HG03354 (cell line): ENCODE measurements around the gene RNASE8.
"Not testable (repeated sequence)": the region's sequence is repeated elsewhere in the genome, so short reads cannot be mapped to it uniquely, and the experiment has no call there.

Experiments used
- ATAC-seq: cut with Tn5 transposase; IDR thresholded peaks from one replicate; pipeline ENCODE4 v1.9.1; 2021; ENCODE audit warnings: mild to moderate bottlenecking; ENCODE audit not compliant: unreplicated experiment, poor library complexity, severe bottlenecking

The RNASE8 gene

DNA sequence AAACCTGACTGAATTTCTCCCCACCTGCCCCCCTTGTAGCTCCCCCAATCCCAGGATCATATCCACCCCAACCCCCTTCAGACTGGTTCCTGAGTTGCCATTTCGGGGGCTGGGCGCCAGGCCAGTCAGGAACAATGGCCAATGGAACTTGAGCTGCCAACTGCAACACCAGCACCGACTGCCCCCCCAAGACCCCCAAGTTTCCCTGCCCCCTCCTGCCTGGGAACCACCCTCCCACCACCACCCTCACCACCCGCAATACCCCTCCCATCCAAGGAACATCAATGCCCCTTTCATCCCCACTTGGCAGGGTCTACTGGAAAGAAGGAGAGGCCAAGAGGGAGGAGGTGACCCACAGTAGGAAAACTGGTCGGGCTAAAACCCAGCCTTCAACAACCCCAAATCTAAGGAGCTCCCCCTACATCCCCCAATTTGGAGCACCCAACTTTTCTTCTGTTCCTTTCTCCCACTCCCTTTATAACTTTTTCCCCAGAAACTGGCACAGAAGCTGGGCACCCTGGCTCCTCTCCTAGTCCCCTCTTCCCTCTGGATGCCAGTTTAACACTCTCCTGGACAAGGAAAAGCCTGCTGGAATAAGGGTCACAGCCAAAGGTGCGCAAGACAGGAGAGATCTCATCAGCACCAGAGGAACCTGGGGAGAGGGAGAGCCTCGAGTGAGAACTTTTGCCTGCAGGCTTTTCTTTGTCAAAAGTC lies 31.2 kb upstream of the RNASE8 start:
- ATAC-seq, result no peak

DNA sequence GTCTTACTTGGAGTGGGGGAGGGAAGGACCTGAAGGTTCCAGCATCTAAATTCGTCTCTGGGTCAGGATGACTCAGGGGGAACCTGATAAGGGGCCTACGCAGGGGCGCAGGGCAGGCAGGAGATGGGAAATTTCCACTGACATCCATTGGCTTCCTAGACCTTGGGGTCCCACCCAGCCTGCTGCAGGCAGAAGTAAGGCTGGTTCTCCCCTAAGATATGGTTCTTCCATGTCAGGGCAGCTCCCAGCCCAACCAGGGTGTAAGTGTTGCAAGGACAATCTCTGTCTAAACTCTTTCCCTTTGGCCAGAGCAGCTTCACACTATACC lies 30.7 kb upstream of the RNASE8 start:
- ATAC-seq, result no peak

DNA sequence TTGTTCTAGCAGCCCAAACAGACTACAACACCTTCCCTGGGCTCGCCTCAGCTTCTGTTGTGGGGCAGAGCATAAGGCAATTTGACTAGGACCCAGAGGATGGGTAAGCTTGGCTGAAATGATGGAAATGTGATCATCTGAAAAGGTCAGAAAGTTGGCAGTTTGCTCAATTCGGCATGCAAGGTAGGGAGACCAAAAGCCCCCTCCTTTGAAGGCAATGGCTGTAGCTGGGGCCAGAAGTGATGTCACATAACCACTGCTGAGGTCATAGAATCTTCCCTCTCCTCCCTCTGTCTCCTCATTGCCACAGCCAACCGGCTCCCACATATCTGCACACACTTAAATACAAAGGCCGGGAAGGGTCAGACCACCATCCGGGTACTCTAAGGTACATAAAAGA lies 27.7 kb upstream of the RNASE8 start, which contains the start of gene TPPP2:
Gene TPPP2 (plus strand): TSS at position 301 of the 400 bp plus-strand sequence. CDS start 365 bp downstream, outside the sequence.
- no peak for ATAC-seq

DNA sequence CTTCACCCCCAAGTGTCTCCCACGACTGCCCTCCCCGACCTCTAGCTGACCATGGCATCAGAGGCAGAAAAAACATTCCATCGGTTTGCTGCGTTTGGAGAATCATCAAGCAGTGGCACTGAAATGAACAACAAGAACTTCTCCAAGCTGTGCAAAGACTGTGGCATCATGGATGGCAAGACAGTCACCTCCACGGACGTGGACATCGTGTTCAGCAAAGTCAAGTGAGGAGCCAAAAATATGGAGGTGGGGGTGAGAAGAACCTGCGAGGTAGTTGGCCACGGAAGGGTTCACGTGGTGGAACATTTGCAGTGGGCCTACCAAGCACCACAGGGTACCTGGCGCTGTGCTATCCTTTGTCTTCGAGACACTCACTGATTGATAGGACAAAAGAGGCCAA lies 27.1 kb upstream of the RNASE8 start:
- ATAC-seq, result no peak

DNA sequence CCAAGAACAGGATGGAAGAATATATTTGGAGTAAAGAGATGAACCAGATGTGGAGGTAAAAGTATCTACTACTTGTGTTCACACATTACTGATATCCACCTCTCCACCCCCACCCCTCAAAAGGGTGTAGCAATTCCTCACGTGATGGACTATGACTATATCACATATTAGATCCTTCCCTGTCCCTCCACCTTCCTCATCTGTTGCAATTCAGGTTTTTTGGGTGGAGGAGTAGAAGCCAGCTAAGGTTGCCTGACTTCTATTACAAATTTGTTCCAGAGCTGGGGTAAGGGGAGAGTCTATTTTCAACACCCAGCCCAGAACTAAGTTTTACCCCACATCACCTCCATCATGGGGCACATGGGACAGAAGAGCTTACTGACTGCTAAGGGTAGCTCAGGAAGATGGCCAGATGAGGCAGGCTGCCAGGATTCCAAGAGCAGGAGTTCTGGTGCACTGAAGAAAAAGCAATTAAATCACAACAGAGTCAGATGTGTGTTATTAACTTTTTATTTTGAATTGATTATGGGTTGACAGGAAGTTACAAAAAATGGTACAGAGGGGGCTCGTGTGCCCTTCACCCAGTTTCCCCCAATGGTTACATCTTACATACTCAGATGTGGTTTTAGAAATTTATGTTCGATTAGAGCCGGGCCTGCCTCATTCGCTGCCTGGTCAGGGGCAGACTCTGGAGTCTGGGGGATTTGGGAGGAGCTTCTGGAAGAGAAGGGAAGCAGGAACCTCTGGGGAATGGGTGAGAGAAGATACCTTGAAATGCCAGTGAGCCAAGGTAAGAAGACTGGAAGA lies 25.1 kb upstream of the RNASE8 start:
- ATAC-seq, result no peak

DNA sequence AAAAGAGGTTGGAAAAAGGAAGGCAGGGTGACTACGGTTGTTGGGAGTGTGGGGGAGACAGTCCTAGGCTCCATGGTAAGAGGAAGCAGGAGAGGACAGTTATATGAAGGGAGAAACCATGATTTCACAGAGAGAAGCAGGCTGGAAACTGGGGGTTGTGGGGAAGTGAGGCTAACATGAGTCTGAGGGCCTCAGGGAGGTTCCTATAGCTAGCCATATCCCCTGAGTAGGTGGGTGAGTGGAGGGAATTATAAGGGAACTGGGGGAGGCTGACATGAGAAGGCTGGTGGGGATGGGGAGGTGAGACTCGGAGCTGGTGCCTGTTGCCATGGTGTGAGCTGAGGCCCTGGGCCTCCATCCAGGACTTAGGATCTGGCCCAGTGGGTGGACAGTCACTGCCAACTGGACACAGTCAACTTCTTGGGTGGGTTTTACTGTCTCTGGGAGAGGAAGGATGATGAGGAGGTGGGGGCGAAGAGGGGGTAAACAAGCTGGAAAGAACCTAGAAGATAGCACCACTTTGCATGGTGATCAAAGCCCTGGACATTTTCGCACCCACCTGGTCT lies 24.4 kb upstream of the RNASE8 start:
- ATAC-seq, result no peak

DNA sequence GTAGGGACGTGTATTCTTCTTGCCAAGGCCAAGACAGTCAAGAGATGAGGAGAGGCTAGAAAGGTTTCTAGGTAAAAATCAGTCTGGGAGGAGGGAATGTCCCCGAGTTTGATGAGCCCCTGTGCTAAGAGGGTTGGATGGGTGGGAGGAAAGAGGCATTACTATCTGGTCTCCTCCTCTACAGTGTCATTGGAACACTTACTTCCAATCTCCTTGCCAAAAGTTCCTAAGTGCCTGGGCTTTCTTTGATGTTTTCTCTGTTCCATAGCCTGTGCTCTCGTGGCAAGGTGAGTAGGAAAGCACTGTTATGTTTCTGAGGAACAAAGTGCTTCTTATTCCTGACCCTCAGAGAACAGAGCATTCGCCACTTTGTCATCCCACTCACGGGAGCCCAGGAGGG lies 22.9 kb upstream of the RNASE8 start, which contains the start of gene RNASE13:
Gene RNASE13 (minus strand): TSS at position 101 of the 400 bp plus-strand sequence. CDS start 519 bp downstream, outside the sequence.
- ATAC-seq, result no peak

DNA sequence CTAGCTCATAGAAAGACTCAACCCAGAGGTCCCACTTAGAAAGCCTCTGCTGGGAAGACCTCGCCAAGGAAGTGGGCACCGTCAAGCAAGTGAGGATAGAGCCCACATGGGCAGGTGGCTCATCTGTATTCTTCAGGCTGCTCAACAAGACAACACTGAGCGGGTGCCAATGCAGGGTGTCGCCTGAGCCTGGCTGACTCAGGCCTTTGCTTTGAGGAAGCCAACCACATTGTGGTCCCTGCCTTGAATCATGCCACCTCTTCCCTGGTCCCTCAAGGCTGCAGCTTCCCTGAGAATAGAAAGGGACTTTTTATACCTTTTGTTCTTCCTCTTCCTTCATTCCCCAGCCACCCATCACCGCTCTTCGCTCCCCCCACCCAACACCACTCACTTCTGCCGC lies 20.9 kb upstream of the RNASE8 start:
- no peak for ATAC-seq

DNA sequence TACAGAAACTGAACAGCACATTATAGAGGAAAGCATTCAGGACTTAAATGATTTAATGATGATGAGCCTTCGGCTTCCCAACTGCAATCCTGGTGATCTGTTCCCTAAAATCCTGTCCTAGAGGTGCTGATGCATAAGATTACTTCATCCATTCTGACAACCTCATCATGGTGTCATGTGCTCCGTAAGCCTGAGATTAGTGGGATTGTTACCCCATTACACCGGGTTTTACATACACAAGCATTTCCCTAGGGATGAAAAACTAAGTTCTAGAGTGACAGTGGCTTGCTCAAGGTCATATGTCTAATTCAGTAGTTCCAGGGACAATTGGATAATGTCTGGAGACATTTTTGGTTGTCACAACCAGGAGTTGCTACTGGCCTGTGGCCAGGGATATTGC lies 20.5 kb upstream of the RNASE8 start:
- no peak for ATAC-seq

DNA sequence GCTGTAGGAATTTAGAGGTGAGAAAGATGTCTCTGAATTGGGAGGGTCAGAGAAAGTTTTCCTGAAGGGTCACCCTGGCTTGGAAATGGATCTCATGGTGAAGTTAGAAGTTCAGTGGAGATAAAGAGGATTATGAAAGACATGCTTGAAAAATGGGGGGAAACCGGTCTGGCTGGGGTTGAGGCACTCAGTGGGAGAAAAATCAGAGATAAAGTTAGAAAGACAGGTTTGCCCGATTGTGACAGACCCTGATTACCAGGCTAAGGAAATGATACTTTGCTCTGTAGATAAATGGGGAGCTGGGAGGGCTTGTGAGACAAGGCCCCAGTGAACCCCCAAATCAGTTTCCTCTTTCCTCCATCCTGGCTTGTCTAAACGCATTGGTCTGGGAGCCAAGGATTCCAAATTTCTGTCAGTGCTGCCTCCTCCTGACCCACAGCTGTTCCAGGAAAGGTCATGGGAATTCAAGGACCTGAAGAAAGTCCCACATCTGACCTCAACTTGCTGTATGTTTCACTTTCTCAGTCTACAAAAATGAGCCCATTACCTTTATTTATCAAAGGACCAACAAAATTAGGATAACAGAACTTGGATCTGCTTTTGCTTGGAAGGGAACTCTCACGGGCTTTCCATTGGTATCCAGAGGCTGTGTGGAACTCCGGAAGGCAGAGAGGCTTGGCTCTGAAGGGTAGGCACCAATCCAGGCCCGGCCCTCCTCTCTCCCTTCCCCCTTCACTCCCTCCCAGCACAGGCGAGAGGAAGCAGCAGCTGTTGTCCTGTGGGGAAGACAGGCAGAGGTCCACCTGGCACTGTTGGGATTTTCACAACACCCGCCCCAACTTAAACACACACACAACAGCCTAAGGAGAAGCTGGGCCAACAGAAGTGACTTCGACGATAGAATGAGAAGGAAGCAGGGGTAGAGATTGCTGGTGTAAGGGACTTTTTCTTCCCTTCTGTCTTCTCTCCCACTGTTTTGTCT lies 18.9 kb upstream of the RNASE8 start:
- ATAC-seq, result no peak

DNA sequence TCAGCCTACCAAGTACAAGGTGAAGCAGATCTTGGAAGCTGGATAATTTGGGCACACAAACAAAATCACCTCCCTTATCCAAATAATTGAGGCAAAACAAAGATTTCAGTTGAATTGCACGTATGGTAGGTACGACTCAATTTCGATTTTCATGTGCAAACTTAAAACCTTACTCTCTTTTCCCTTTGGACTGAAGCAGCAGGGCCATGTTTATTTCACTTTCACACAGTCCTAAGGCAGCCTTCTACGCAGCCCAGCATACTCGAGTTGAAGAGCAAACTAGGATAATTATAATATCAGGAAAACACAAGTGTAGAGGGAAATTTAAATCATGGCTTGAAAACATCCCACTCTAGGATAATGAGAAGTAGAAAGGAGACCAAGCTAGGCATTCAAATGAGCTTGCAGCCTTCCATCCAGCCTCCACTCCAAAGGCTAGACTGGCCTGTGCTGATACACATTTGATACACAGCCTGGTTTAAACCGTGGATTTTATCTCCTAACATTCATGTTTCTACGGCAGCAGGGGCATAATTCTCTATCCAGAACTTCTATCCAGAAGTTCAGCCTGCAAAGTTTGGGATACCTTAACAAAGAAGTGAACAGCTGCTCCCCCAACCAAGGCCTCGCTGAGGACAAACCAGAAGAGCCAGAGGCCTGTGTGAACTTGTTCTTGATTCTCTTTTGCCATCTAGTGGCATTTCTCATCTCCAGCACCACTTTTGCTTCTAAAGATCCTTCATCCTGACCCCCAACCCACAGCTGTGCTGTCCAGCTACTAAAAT lies 17.8 kb upstream of the RNASE8 start:
- no peak for ATAC-seq

DNA sequence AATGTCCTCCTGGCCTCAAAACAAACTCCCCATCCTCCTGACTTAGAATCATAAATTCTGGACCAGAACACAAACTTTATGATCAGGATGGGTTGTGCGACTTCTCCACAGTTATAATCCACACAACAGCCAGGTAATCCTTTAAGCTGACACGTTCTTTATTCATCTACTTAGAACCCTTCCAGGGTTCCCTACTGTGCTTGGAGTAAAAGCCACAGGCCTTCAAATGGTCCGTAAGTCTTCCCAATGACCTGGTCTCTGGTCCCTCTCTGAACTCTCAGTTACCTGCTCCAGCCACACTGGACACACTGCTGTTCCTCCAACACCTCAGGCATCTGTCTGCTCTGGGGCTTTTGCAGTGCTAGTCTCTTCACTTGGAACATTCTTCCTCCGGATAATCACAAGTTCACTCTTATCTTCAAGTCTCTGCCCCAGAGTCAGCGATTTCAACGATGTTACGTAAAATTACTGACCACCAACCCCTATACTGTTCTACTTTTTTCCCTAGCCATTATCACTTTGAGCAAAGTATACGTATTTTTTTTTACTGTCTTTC lies 17.2 kb upstream of the RNASE8 start:
- no peak for ATAC-seq

DNA sequence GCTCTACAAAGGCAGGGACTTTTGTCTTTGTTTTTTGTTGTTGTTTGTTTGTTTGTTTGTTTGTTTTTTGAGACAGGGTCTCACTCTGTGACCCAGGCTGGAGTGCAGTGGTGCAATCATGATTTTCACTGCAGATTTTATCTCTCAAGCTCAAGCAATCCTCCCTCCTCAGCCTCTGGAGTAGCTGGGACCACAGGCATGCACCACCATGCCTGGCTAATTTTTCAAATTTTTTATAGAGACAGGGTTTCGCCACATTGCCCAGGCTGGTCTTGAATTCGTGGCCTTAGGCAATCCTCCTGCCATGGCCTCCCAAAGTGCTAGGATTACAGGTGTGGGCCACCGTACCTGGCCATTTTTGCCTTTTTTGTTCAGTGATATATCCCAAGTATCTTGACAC lies 16.7 kb upstream of the RNASE8 start:
- not testable (repeated sequence) for ATAC-seq

DNA sequence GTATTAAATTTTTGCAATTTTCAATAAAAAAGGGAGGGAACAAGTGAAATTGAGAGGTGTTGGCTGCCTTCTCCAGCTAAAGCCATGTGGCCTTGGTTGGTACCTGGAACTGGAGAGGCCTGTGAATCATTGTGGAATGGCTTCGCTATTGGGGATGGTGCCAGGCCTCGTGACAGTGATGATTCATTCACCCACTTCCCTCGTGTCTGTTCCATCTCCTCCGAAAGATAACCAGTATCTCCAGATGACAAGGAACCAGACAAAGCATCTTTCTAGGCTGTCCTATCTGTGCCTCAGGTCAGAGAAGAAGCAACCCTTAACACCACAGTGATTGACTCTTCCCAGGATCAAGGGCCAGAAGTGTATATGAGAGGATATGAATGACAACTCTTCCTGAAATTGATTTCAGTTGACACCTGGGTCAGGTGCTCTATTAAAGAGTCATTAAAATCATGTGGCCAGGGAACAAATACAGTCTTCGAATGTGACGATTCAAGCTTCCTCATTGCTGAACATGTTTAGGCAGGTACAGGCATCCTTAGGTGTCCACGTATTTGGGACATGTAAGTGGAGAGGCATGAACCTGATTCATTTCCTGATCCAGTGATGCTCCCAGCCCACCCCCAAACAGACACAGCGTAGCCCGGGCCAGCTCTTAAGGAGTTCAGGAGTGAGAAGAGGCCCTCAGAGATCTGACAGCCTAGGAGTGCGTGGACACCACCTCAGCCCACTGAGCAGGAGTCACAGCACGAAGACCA lies 15.8 kb upstream of the RNASE8 start, which contains the start of gene RNASE7:
Gene RNASE7 (plus strand): TSS at position 687 of the 758 bp plus-strand sequence. CDS start 631 bp downstream, outside the sequence.
- no peak for ATAC-seq

DNA sequence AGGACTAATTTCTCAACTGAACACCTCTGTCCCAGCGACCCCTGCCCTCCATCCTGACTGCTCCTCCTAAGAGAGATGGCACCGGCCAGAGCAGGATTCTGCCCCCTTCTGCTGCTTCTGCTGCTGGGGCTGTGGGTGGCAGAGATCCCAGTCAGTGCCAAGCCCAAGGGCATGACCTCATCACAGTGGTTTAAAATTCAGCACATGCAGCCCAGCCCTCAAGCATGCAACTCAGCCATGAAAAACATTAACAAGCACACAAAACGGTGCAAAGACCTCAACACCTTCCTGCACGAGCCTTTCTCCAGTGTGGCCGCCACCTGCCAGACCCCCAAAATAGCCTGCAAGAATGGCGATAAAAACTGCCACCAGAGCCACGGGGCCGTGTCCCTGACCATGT lies 14.7 kb upstream of the RNASE8 start:
- no peak for ATAC-seq

DNA sequence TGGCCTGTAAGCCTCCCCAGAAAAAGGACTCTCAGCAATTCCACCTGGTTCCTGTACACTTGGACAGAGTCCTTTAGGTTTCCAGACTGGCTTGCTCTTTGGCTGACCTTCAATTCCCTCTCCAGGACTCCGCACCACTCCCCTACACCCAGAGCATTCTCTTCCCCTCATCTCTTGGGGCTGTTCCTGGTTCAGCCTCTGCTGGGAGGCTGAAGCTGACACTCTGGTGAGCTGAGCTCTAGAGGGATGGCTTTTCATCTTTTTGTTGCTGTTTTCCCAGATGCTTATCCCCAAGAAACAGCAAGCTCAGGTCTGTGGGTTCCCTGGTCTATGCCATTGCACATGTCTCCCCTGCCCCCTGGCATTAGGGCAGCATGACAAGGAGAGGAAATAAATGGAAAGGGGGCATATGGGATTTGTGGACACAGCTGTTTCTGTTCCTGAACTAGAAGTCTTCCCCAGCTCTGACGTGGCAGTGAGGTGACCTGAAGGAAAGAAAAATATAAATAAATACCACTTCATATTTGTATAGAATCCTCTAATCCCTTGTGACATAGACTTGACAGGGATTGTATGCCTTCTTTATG lies 14.1 kb upstream of the RNASE8 start:
- ATAC-seq, result no peak

DNA sequence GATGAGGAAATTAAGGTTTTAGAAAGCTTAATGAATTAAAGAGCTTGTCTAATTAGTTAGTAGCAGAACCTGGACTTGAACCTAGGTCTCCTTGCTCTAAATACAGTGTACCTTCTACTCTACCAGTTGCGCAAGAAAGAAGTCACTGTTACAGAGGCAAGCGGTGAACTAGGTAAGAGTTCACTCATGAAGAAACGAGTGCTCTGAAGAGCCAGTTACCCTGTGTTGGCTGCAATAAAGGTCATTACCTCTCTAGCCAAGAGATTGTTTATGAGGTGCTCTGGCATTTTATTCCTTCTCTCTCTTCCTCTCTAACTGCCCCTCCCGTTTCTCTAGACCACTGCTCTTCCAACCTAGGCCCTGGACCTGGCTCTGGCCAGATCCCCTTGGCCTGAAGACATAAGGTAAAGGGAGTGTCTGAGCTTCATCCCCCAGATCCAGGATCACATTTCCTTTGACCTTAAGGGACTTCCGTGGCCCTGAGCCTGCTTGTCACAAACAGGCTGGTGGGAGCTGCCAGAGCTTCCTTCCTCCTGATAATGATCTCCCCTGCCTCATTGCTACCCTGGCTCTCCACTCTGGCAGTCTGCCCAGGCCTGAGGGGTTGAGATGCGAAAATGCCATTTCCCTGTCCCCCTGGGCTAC lies 13.5 kb upstream of the RNASE8 start:
- no peak for ATAC-seq
